GM12878 (cell line): Measurements from ENCODE around the gene NUP93.

Experiments used
- ATF3 ChIP-seq: IDR thresholded peaks from 2 replicates; pipeline ENCODE4 v1.6.1; 2011; ENCODE audit warnings: low read depth, mild to moderate bottlenecking, low read length, moderate library complexity, borderline replicate concordance; ENCODE audit errors: extremely low read depth
- CEBPB ChIP-seq, 2 experiments: fragments of 150-350 bp in 1 of 2; IDR thresholded peaks; 2 replicates each; pipeline ENCODE4 v1.6.1; 2012 to 2014; ENCODE audit warnings: low read depth in 2 of 2, low read length in 2 of 2, borderline replicate concordance in 1 of 2, inconsistent platforms in 1 of 2
- CTCF ChIP-seq, 3 experiments: IDR thresholded peaks in 2 of 3; conservative IDR thresholded peaks in 1 of 3; 2 replicates each; pipeline ENCODE4 v1.5.1; 2011; ENCODE audit warnings: low read depth in 3 of 3, low read length in 3 of 3, mild to moderate bottlenecking in 3 of 3, control low read depth in 2 of 3, moderate library complexity in 2 of 3, inconsistent platforms in 1 of 3, mixed read lengths in 1 of 3; ENCODE audit not compliant: control insufficient read depth in 2 of 3, insufficient read depth in 1 of 3; ENCODE audit errors: extremely low read depth in 1 of 3
- EGR1 ChIP-seq, 2 experiments: IDR thresholded peaks; 1 replicate in 1 of 2; 2 replicates in 1 of 2; pipeline ENCODE4 v1.6.1; 2011 to 2012; ENCODE audit warnings: low read depth in 2 of 2, low read length in 2 of 2, borderline replicate concordance in 1 of 2, mild to moderate bottlenecking in 1 of 2, moderate library complexity in 1 of 2
- EZH2 ChIP-seq: IDR thresholded peaks from 2 replicates; pipeline ENCODE4 v1.6.1; 2012; ENCODE audit warnings: low read depth, mild to moderate bottlenecking, control low read depth, inconsistent platforms, low read length, borderline replicate concordance; ENCODE audit not compliant: control insufficient read depth
- JUND ChIP-seq: IDR thresholded peaks from 2 replicates; pipeline ENCODE4 v1.6.1; 2012; ENCODE audit warnings: low read depth, mild to moderate bottlenecking, low read length, improper control_type of control experiment, moderate library complexity
- KLF5 ChIP-seq: fragments of 450-650 bp; IDR thresholded peaks from 2 replicates; pipeline ENCODE4 v1.6.1; 2014; ENCODE audit warnings: mild to moderate bottlenecking; ENCODE audit not compliant: partially characterized antibody
- MYC ChIP-seq: IDR thresholded peaks from 2 replicates; pipeline ENCODE4 v1.6.1; 2011; ENCODE audit warnings: mild to moderate bottlenecking, low read length, moderate library complexity, inconsistent platforms; ENCODE audit not compliant: insufficient read depth, insufficient replicate concordance, insufficient read length, severe bottlenecking
- PBX3 ChIP-seq: IDR thresholded peaks from 2 replicates; pipeline ENCODE4 v1.6.1; 2011; ENCODE audit warnings: mild to moderate bottlenecking, low read depth, low read length, moderate library complexity; ENCODE audit not compliant: insufficient replicate concordance
- POLR2A ChIP-seq: IDR thresholded peaks from 2 replicates; pipeline ENCODE4 v1.6.1; 2011; ENCODE audit warnings: low read depth, mild to moderate bottlenecking, low read length
- REST ChIP-seq: IDR thresholded peaks from 2 replicates; pipeline ENCODE4 v1.6.1; 2012; ENCODE audit warnings: mild to moderate bottlenecking, low read depth, low read length
- ZBTB40 ChIP-seq: fragments of 450-650 bp; IDR thresholded peaks from 2 replicates; pipeline ENCODE4 v1.6.1; 2016; ENCODE audit warnings: mild to moderate bottlenecking, moderate library complexity, borderline replicate concordance
- ZNF274 ChIP-seq: IDR thresholded peaks from one replicate; pipeline ENCODE4 v1.8.0; 2011; ENCODE audit not compliant: insufficient read length, insufficient read depth

- no peak for TF ChIP-seq CTCF (IDR thresholded peaks at IDR 0.05 in 2 of 3, conservative IDR thresholded peaks at IDR 0.05 in 1 of 3; ENCODE audit: control insufficient read depth in 2 of 3, extremely low read depth in 1 of 3, insufficient read depth in 1 of 3, low read depth in 3 of 3, low read length in 3 of 3)
- TF ChIP-seq MYC, result no peak
- no peak for TF ChIP-seq REST
- TF ChIP-seq JUND, result no peak
- no peak for TF ChIP-seq EZH2
- TF ChIP-seq CEBPB (IDR thresholded peaks at IDR 0.05; ENCODE audit: borderline replicate concordance in 1 of 2, low read depth in 2 of 2, low read length in 2 of 2), result no peak
- TF ChIP-seq PBX3, result no peak
- TF ChIP-seq ATF3, result no peak
- no peak for TF ChIP-seq EGR1 (IDR thresholded peaks at IDR 0.05; ENCODE audit: borderline replicate concordance in 1 of 2, low read depth in 2 of 2, low read length in 2 of 2)
- no peak for TF ChIP-seq POLR2A
- TF ChIP-seq ZNF274, result no peak
- no peak for TF ChIP-seq ZBTB40
- no peak for TF ChIP-seq KLF5
These were observed 149.3 kb downstream of the NUP93 start for GRCh38 chr16:56879276-56879675.
